ENCODE data around the gene PAK6. TPM values are rescaled to one million over a fixed set of nuclear protein-coding genes. Genes with fewer than 3 reads are reported as not detected.

The PAK6 gene
- total and polyA plus RNA-seq, 9 of the 15 experiments (the other 6 are each of a cell fraction or from before 2014, with no cell fraction given), result 0.03 to 0.74 (median 0.16) TPM; not detected in 2

- WGBS (ENCODE audit: insufficient coverage, low coverage, missing lambda C conversion rate), result 0% methylated on average over 7 of the region's 7 CpGs
- in situ Hi-C loops (cut with MboI), result no loop called here
- peak overlapping the region; percentile 13 to 73; a peak in 2 of 4 replicates for H3K9ac ChIP-seq (ENCODE audit: insufficient read depth in 1 of 2, low read depth in 2 of 2, low read length in 2 of 2)
- TF ChIP-seq ZFP36 (IDR thresholded peaks at IDR 0.05; ENCODE audit: low read depth, low read length, partially characterized antibody) (no peak), MAZ (CRISPR knock-in tag; conservative IDR thresholded peaks at IDR 0.05 in 1 of 2, IDR thresholded peaks at IDR 0.05 in 1 of 2) (peak in 1 of 2 experiments; percentile 61; a peak in 1 of 4 replicates), NFYB (IDR thresholded peaks at IDR 0.05; ENCODE audit: extremely low read depth, insufficient read length) (no peak), ZBTB43 (CRISPR knock-in tag; IDR thresholded peaks at IDR 0.05) (no peak), SIN3A (IDR thresholded peaks at IDR 0.05; ENCODE audit: borderline replicate concordance in 2 of 2, control insufficient read depth in 1 of 2, low read depth in 2 of 2, low read length in 2 of 2) (no peak), CREM (IDR thresholded peaks at IDR 0.05; ENCODE audit: low read depth) (peak; percentile 61), ELK1 (CRISPR knock-in tag; IDR thresholded peaks at IDR 0.05) (no peak), NFE2 (IDR thresholded peaks at IDR 0.05; ENCODE audit: low read depth) (no peak), GABPB1 (CRISPR knock-in tag; IDR thresholded peaks at IDR 0.05) (no peak), JUND (IDR thresholded peaks at IDR 0.05; ENCODE audit: borderline replicate concordance, low read depth, low read length) (peak; percentile 100), JUND (tag; IDR thresholded peaks at IDR 0.05; ENCODE audit: borderline replicate concordance, low read depth, low read length) (peak; percentile 99), ATF3 (IDR thresholded peaks at IDR 0.05) (peak; percentile 99), ATF3 (CRISPR knock-in tag; conservative IDR thresholded peaks at IDR 0.05) (peak; percentile 99), ZBTB33 (CRISPR knock-in tag; IDR thresholded peaks at IDR 0.05) (0 out of 2 replicates have a peak, but pooled peaks have one; percentile 21), RCOR1 (IDR thresholded peaks at IDR 0.05; ENCODE audit: borderline replicate concordance in 1 of 2, low read depth in 2 of 2, low read length in 2 of 2) (peak in 1 of 2 experiments; percentile 98; a peak in 2 of 4 replicates)
These were observed 28.0 kb downstream of the PAK6 start for GRCh38 chr15:40266828-40267304.

More at GRCh38 chr15:40266828-40267304, 28.0 kb downstream of the PAK6 start:
- H3K27ac ChIP-seq (ENCODE audit: extremely low read depth, low read depth, low read length), result peak overlapping the region; percentile 70; the same call in 2 of the 3 replicates
- H3K9me1 ChIP-seq (ENCODE audit: control insufficient read depth, insufficient read depth, low read length), result peaks cover 4% of the 10 kb centered on the region
- intact Hi-C loops (cut with micrococcal nuclease), result no loop called here
- H3K4me1 ChIP-seq (replicated peaks in 1 of 2; ENCODE audit: control insufficient read depth in 2 of 2, insufficient read depth in 2 of 2, low read length in 2 of 2), result peaks cover 11 to 31% of the 10 kb centered on the region in 2 experiments
- no peaks in the 10 kb centered on the region for H3K36me3 ChIP-seq (ENCODE audit: control insufficient read depth, insufficient read depth, low read length)
- peaks cover 0 to 10% of the 10 kb centered on the region in 2 experiments; a peak in 2 of 5 replicates for H3K27me3 ChIP-seq (ENCODE audit: control insufficient read depth in 2 of 2, insufficient read depth in 2 of 2, low read length in 2 of 2)
- no peaks in the 10 kb centered on the region for H4K20me1 ChIP-seq (replicated peaks; ENCODE audit: control insufficient read depth, insufficient read depth, low read length)
- BruUV-seq (replicated peaks), result no TSS peak
- no peaks in the 10 kb centered on the region for H3K79me2 ChIP-seq (ENCODE audit: control insufficient read depth, insufficient read depth, low read length)
- ATAC-seq, result peak; percentile 91
- no peak overlapping the region for H3K4me3 ChIP-seq
- peak overlapping the region; percentile 81 for H2AFZ ChIP-seq (ENCODE audit: low read depth, low read length)
- peak; percentile 86 to 90 (median 86) for DNase-seq (ENCODE audit: extremely low read depth in 1 of 4, low spot score in 3 of 4)
- ChIA-PET CTCF (ENCODE audit: low intra/inter-chr PET ratio) (interaction anchor here (1.0 kb wide), 1 partner anchor 49 kb away, joined by 3 read pairs; no protein-coding TSS in a partner anchor), POLR2A (interaction anchor here (0.6 to 0.7 kb wide), 2 partner anchors 232 to 1754 kb away, joined by 3 to 4 read pairs; no protein-coding TSS in a partner anchor)
- H3K9me3 ChIP-seq (replicated peaks; ENCODE audit: control insufficient read depth, insufficient read depth, low read depth, low read length), result no peaks in the 10 kb centered on the region
- peak overlapping the region; percentile 36 for H3K4me2 ChIP-seq (ENCODE audit: insufficient read depth, low read length)
- FAIRE-seq, result peak; percentile 98

Measured in K562 (cell line).